GM11168 (cell line): ENCODE results near the gene KCNAB2.

Experiments
- in situ Hi-C: fragments of 300-500 bp; cut with MboI; formaldehyde crosslinking; loops from one replicate; pipeline ENCODE4 v1.12.0; 2022; ENCODE audit warnings: low sequenced_read_pairs; ENCODE audit not compliant: unreplicated experiment

KCNAB2 gene

GRCh38 chr1:6028042-6028850 lies 17.4 kb upstream of the KCNAB2 start:
- in situ Hi-C loops = no loop called here

DNA sequence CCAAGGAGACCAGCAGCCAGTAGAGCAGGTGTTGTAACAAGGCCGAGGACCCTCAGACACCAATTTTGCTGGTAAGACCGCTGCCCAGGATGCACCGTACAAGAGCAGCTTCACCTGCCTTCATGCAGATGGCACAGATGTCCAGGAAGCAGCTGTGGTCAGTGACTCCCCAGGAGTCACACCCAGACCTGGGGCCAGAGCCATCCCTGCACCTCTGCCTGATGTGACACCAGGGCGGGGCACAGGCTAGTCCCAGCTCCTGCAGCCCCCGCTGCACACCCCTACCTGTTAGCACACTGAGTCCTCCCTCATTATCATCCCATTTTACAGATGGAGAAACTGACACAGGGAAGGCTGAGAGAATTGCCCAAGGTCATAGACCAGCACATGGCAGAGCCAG lies 16.3 kb upstream of the KCNAB2 start:
- in situ Hi-C loops = no loop called here

DNA sequence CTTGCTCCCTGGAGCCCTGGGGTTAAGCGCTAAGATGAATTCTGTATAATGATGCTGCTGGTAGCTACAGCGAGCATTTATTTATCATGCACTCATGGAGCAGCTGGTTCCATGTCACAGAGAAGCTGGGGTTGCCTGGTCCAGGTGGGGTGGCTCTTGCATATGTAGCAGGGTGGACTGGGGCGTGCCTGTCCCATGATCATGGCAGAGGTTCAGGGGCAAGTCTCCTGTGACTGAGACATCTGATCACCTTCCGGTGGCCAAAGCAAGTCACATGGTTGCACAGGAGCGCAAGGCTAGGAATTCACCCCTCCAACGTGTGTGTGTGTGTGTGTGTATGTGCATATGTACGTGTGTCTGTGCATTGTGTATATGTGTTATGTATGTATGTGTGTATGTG lies 15.6 kb upstream of the KCNAB2 start:
- in situ Hi-C loops = no loop called here

- in situ Hi-C loops = no loop called here
Measured at GRCh38 chr1:6030547-6031261, 15.0 kb upstream of the KCNAB2 start.

DNA sequence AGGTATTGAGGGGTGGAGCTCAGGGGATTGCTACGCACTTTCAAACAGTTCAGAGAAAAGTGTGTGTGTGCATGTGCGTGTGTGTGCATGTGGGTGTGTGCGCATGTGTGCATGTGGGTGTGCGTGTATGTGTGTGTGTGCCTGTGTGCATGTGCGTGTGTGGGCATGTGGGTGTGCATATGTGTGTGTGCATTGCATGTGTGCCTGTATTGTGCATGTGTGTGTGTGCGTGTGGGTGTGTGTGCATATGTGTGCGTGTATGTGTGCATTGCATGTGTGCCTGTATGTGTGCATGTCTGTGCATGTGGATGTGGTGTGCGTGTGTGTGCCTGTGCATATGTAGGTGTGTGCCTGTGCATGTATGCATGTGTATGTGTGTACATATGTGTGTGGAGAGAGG lies 12.6 kb upstream of the KCNAB2 start:
- in situ Hi-C loops = no loop called here

GRCh38 chr1:6033986-6034749 lies 11.5 kb upstream of the KCNAB2 start:
- in situ Hi-C loops = no loop called here

DNA sequence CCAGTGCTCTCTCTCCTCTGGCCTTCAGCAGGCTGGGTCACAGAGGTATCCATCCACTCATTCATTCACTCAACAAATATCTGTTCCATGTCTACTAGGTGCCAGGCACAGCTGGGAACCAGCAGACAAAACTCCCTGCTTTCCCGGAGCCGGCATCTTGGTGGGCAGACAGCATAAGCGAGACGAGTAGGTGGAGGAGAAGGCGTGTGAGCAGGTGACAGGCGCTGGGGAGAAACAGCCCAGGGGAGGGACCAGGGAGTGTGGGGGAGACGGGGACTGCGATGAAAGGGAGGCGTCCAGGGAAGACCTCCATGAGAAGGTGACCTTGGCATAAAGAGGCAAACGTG lies 11.0 kb upstream of the KCNAB2 start:
- in situ Hi-C loops = no loop called here

GRCh38 chr1:6035303-6035702 lies 10.4 kb upstream of the KCNAB2 start:
- in situ Hi-C loops = no loop called here

DNA sequence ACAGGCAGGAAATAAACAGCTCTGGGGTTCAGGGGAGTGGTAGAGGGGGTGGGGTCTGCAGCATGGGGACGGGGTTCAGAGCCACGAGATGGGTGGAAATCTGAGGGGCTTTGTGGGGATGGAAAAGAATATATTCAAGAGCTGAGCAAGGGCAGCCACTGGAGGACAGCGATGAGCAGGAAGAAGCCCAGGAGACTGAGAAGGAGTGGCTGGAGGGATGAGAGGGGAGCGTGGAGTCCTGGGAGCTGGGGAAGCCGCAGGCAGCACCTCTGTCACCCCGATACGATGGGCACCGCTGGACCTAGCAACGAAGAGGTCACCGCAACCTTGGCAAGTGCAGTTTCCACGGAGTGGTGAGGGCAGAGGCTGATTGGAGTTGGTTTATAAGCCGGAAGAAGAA lies 10.0 kb upstream of the KCNAB2 start:
- in situ Hi-C loops = no loop called here

GRCh38 chr1:6037338-6037762 lies 8.3 kb upstream of the KCNAB2 start:
- in situ Hi-C loops = no loop called here

DNA sequence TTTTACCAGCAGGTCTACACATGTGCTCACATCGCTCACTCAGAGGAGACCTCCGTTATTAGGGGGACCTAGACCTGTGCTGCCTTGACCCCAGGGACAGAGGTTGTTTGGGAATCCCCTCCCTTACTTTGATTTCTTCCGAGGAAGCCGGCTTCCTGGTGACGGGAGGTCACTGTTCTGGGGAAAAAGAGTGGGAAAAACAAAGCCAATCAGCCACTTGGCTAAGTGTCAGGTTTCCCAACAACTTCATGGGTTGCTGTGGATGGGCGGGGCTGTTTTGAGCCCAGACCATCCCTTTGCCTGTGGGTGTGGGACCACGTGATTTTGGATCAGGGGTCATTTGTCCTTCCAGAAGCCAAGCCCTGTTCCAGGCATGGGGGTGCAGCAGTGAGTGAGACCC lies 7.1 kb upstream of the KCNAB2 start:
- in situ Hi-C loops = no loop called here

GRCh38 chr1:6039031-6039430 lies 6.7 kb upstream of the KCNAB2 start:
- in situ Hi-C loops = no loop called here

DNA sequence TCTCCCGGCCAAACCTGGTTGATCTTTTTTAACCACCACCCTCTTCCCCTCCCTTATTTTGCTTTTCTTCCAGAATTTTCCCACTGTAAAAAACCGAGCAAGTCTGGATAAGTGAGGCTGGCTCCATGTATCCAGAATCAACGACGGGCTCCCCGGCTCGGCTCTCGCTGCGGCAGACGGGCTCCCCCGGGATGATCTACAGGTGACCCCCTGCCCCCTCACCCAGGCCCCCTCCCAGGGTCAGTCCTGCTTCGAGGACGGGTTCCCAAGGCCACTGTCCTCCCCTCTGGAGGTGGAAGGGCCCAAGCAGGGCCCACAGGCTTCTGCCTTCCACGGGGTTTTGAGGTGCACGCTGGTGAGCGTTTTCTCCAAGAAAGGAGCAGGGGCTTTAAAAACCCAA lies 5.2 kb upstream of the KCNAB2 start:
- in situ Hi-C loops = no loop called here

DNA sequence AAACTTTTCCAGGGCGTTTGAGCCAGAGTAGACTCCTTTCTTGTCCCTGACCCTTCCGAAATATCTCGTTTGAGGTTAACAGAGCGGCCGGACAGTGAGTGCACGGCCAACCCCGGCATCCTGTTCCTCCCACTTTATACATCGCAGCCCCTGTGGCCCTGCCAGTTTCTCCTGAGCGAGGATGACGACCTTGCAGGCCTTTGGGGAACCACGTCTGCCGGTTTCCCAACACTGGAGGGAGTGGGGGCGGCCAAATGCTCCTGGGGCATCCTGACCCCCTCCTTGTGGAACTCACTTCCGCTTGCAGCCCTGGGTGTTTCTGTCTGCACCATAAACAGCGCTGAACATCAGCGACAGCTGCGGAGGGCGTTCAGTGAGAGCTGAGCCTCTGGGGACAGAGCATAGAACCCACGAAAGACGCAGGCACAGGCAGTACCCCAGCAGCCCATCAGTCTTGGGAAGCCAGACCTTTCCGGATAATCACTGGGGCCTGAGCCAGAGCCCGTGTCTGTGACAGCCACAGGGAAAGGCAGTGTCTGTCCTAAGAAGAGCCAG lies 4.8 kb upstream of the KCNAB2 start:
- in situ Hi-C loops = no loop called here

GRCh38 chr1:6041432-6042062 lies 4.1 kb upstream of the KCNAB2 start:
- in situ Hi-C loops = no loop called here

GRCh38 chr1:6043561-6043960 lies 2.1 kb upstream of the KCNAB2 start:
- in situ Hi-C loops = no loop called here

DNA sequence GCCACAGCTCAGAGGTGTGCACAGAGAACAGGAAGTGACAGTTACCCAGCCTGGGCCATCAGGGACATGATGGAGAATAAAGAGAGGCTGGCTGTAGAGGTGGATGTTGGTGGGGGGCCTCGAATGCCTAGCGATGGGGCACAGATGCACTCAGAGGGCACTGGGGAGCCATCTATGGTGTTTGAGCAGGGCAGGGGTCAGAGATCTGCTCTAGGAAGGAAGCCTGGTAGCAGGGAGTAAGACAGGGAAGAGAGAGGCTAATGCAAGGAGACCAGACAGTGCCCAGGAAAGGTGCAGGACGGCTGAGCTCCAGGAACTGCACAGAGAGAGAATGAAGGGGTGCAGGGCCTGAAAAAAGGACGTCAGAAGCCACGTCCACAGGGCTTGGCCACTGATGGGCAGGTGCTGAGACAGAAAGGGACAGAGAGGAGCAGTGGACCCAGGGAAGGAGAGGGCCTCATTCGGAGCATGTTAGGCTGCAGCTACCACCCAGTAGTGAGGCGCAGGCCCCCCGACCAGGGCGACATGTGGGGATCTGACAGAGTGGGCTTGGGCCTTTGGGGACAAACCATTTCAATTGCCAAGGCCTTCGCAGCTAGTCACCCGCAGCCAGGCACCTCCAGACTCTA lies 1.1 kb upstream of the KCNAB2 start:
- in situ Hi-C loops = no loop called here

DNA sequence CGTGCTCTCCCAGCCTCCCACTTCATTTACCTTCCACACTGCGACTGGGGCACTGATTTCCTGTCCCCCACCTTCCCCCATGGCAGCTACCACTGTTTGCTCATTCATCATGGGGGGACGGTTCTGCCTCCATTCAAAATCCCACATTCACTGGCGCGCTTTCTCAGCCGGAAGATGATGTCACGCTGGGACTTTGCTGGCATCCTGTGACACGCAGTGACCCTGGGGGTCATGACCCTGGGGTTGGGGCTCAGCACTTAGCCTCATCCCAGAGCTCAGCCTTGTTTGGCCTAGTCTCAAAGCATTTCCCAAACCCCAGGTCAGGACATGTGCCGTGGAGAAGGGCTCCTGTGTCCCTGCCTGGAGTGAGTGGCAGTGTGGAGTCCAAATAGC lies 582 bp upstream of the KCNAB2 start:
- in situ Hi-C loops = no loop called here

DNA sequence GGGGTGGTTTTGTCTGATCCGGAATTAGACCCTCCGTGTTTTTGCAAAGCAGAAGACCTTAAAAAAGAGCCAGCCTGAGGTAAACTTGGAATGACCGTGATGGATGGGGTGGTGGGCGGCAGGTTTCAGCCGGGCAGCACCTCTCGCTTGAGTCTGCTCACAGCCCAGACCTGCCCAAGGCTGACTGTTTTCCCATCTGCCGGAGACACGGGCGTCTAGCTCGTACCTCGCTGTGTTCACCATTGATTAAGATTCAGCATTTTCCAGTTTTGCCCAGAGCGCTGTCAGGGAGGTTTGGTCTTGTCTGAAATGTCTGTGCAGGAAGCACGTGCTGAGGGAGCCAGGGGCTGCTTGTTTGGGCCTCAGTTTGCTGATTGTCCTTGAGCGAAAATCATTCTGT lies 591 bp downstream of the KCNAB2 start:
- in situ Hi-C loops = no loop called here
